Raji (cell line): ENCODE data around the gene ACSS2.

Experiments used
- POLR2A ChIP-seq: IDR thresholded peaks from 2 replicates; pipeline ENCODE4 v1.6.1; 2011; ENCODE audit warnings: low read depth, low read length, control low read depth; ENCODE audit not compliant: insufficient read depth

ACSS2 gene

GRCh38 chr20:34891166-34892062, 15.0 kb downstream of the ACSS2 start:
- no peak for TF ChIP-seq POLR2A

DNA sequence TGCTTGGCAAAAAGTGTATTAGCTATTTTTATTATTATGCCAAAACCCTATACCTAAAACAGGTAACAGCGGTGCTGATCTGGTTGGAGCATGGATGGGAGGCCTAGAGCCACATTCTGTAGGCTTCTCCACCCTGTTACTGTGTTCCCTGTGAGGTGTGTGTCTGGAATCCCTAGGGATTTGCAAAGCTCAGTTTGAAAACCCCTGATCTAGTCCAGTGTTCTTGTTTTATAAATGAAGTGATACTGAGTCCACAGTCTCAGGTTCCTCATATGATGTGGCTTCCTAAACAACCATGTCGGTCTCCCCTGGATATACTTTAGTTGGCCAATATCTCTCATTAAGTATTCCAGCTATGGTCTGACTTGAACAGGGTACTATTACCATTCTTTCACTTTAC, 16.3 kb downstream of the ACSS2 start:
- TF ChIP-seq POLR2A, result no peak

DNA sequence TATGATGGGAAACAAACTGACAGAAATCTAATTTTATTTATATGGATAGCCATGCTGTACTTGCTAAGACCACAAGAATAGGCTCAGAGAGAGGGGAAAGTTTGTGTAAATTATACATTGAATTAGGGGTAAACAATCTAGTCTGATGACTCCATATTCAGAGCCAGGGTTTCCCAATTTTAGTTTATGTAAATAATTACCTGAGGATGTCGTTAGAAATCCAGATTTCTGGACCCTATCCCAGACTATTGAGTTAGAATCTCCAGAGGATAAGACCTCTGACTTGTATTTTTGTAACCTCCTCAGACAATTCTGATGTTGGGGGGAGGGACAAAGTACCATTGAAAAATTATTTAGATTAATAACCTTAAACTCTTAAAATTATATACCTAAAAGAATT, 18.3 kb downstream of the ACSS2 start:
- TF ChIP-seq POLR2A, result no peak

GRCh38 chr20:34895465-34895864, 19.1 kb downstream of the ACSS2 start:
- TF ChIP-seq POLR2A, result no peak

DNA sequence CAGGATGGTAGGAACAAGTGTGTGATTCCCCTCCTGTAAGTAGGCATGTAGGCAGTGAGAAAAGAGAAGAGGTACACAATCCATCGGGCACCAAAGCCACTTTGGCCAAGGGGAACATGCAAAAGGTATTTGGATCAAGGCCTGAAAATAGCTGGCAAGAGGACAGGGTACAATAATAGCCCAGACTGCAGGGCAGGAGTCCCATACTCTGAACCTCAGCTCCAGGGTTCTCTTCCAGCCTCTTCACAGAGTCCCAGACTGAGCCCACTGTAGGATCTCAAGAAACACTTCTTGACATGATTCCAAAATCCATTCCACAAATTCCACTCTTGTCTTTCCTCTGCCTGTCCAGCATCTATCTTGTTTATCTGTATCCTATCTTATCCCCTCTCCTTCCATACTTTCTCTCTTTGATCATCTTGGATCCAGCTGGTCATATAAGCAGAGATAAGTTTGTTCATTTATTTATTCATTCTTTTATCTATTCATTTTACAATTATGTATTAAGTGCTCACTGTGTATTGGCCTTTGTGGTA, 19.7 kb downstream of the ACSS2 start:
- no peak for TF ChIP-seq POLR2A

DNA sequence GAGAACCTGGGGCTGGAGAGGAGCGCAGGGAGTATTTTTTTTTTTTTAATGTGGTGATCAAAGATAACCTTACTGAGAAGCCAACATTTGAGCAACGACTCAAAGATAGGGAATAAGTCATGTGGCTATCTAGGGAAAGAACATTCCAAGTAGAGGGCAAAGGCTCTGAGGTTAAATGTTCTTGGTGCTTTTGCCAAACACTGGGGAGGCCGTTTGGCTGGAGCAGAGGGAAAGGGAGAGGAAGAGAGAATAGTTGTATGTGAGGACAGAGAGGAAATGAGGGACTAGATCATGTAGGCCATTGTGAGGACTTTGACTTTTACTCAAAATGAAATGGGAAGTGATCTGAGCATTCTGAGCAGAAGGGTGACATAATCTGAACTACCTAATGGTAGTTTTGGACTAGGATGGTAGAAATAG, 27.8 kb downstream of the ACSS2 start:
- no peak for TF ChIP-seq POLR2A

DNA sequence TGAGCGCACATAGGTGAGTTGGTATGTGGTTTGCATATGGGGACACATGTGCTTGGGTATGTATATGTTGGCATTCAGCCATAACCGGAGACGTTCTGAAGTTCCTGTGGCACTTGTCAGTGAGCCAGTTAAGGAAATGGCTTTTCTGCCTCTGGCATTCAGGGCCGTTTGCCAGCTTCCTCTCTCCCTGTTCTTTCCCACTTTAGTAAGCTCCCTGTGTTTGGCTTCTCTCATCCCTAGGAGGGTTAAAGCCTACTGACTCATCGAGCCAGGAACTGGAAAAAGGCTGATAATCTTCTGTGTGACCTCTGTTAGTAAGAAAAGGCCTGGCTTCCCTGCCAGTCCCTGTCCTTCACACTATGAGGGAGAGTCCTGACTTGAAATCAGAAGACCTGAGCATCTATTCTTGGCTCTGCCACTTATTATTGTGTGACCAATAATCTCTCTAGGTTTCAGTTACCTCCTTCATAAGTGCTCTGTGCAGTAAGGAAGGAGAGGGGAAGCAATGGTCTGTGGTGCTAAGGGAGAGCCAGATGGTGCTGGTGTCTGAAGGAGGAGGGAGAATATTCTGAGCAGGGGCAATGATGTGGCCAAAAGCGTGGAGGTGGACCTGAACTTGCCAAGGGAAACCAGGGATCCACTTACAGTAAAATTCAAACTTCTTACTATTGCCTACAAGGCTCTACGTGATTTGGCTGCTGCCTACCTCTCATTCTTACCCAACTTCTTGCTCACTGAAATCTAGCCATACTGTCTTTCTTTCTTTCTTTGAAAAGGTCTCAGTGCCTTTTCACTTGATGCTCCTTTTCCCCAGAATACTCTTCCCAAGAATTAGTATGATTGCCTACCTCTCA, 31.4 kb downstream of the ACSS2 start:
- TF ChIP-seq POLR2A, result no peak

DNA sequence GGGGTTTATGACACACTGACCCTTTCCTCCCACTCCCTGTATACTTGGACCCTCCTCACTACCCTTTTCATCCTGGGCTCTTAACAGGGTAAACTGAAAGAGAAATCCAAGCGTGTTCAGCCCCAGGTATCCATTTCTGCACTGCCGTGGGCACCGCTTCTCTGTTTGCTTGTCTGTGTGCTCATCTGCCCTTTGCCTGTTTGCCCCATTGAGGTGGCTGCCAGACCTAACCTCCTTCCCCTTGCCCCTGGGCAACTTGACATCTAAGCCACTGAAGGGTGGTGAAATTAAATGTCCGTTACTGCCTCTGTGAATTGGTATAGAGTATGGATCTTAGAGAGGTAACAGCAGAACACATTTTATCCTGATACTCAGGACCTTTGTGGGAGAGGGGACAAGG, 38.7 kb downstream of the ACSS2 start:
- TF ChIP-seq POLR2A, result no peak

DNA sequence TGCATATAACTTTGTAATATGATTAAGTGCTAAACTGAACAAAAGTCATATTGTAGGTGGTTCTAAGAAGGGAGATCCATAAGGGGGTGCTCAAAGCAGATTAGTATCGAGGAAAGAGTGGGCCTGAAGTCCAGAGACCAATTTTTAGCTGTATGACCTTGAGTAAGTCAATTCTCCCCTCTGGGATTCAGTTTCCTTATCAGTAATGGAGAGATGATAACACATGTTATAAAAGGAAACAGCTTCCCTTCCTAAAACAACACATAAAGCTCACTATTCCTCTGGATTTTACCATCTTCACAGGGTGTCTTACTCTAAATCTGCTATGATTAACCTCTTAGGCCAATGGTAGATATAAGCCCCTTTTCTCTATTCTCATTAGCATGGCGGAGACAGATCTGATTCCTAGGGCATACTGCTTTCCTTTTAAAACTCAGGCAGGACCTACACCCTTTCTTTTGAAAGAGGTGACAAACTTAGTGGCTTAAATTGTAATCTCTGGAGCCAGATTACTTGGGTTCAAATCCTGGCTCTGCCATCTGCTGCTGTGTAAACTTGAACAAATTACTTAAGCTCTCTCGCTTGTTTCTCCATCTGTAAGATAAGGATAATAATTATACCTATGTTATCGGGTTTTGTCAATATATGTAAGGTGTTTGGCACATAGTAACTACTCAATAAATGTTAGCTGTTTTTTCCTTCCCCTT, 39.5 kb downstream of the ACSS2 start:
- TF ChIP-seq POLR2A, result no peak

GRCh38 chr20:34916774-34917354, 40.5 kb downstream of the ACSS2 start:
- TF ChIP-seq POLR2A, result no peak

- TF ChIP-seq POLR2A, result no peak
These were observed 43.6 kb downstream of the ACSS2 start for GRCh38 chr20:34920055-34920454.

DNA sequence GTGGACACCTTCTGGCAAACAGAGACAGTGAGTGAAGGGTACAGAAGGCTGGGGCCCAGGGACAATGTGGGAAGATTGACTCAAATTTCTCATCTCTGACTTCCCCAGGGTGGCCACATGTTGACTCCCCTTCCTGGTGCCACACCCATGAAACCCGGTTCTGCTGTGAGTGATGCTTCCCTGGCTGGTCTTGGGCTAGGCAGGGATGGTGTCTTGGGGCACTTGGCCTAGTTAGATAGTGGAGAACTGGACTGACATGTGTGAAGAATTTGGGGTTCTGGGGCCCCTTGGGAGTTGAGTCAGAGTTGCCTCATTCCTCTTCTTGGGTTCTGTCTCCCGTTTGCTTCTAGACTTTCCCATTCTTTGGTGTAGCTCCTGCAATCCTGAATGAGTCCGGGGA, 45.0 kb downstream of the ACSS2 start:
- no peak for TF ChIP-seq POLR2A

- no peak for TF ChIP-seq POLR2A
These were observed 46.4 kb downstream of the ACSS2 start for GRCh38 chr20:34922654-34923381.

- no peak for TF ChIP-seq POLR2A
These were observed 47.0 kb downstream of the ACSS2 start for GRCh38 chr20:34923414-34923813.

GRCh38 chr20:34925341-34925740, 48.9 kb downstream of the ACSS2 start:
- no peak for TF ChIP-seq POLR2A

DNA sequence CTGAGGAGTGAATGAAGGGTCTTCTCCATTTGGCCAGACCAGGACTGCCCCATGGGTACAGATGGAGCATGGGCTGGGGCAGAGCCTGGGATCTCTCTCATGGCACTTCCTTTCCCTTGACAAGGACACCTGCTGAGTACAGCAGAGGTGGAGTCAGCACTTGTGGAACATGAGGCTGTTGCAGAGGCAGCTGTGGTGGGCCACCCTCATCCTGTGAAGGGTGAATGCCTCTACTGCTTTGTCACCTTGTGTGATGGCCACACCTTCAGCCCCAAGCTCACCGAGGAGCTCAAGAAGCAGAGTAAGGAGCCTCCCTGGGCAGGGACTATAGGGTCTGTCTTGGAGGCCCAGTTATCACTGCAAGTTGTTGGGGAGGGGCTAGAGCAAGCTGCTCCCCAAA, 49.6 kb downstream of the ACSS2 start:
- no peak for TF ChIP-seq POLR2A
